Stimulated activated CD8-positive, alpha-beta memory T cell treated with anti-CD3 and anti-CD28 coated beads, Interleukin-12 subunit alpha, Interleukin-12 subunit beta, amount 100 ng/mL, for 4 hours (primary cell): Measurements from ENCODE around the gene HSPA12A.

Experiments
- DNase-seq: peaks from one replicate; pipeline ENCODE4 v3.0.0-alpha.2; 2020; ENCODE audit warnings: low read depth

The HSPA12A gene

GRCh38 chr10:116770281-116770680, 27.9 kb upstream of the HSPA12A start:
- DNase-seq, result no peak

GRCh38 chr10:116769791-116770190, 27.4 kb upstream of the HSPA12A start:
- DNase-seq, result no peak

GRCh38 chr10:116769368-116769767, 27.0 kb upstream of the HSPA12A start:
- DNase-seq, result no peak

GRCh38 chr10:116768786-116769185, 26.4 kb upstream of the HSPA12A start:
- no peak for DNase-seq

- DNase-seq, result no peak
Observed at GRCh38 chr10:116766837-116767634, 24.7 kb upstream of the HSPA12A start.

GRCh38 chr10:116766241-116766827, 24.0 kb upstream of the HSPA12A start:
- DNase-seq, result no peak

- no peak for DNase-seq
Observed at GRCh38 chr10:116765648-116766081, 23.3 kb upstream of the HSPA12A start.

- DNase-seq, result no peak
Observed at GRCh38 chr10:116764979-116765378, 22.6 kb upstream of the HSPA12A start.

GRCh38 chr10:116763440-116763839, 21.1 kb upstream of the HSPA12A start:
- no peak for DNase-seq

- no peak for DNase-seq
Observed at GRCh38 chr10:116761883-116762282, 19.5 kb upstream of the HSPA12A start.

- no peak for DNase-seq
Observed at GRCh38 chr10:116760919-116761318, 18.6 kb upstream of the HSPA12A start.

- DNase-seq, result no peak
Observed at GRCh38 chr10:116757246-116757645, 14.9 kb upstream of the HSPA12A start.

- no peak for DNase-seq
Observed at GRCh38 chr10:116756277-116756676, 13.9 kb upstream of the HSPA12A start.

GRCh38 chr10:116753759-116754158, 11.4 kb upstream of the HSPA12A start:
- DNase-seq, result no peak

GRCh38 chr10:116752969-116753665, 10.8 kb upstream of the HSPA12A start:
- no peak for DNase-seq

GRCh38 chr10:116752563-116752962, 10.2 kb upstream of the HSPA12A start:
- DNase-seq, result no peak

- DNase-seq, result no peak
Observed at GRCh38 chr10:116748471-116748870, 6.1 kb upstream of the HSPA12A start.

GRCh38 chr10:116748041-116748440, 5.7 kb upstream of the HSPA12A start:
- DNase-seq, result no peak

GRCh38 chr10:116747325-116747724, 5.0 kb upstream of the HSPA12A start:
- no peak for DNase-seq

GRCh38 chr10:116744885-116745284, 2.5 kb upstream of the HSPA12A start:
- no peak for DNase-seq

- no peak for DNase-seq
Observed at GRCh38 chr10:116744163-116744753, 1.9 kb upstream of the HSPA12A start.

- DNase-seq, result no peak
Observed at GRCh38 chr10:116743266-116744064, 1.1 kb upstream of the HSPA12A start.
